Neural cell (in vitro differentiated cells): Measurements from ENCODE around the gene MZF1. TPM values are rescaled to one million over a fixed set of nuclear protein-coding genes. Genes with fewer than 3 reads are reported as not detected.

ENCODE experiments used
- H2AFZ ChIP-seq: fragments of 200-600, 300-800 bp; sonication (generic), shearing (Covaris generic); 2 replicates; pipeline ENCODE4 v1.6.0; 2014; ENCODE audit warnings: low read depth, mild to moderate bottlenecking, antibody characterized with exemption, low read length, moderate library complexity
- H3F3A ChIP-seq: fragments of 200-600 bp; shearing (Covaris generic); 2 replicates; pipeline ENCODE4 v1.6.1; 2016; ENCODE audit warnings: mild to moderate bottlenecking, moderate library complexity, mixed read lengths, antibody characterized with exemption, low read length; ENCODE audit not compliant: insufficient read depth, poor library complexity, severe bottlenecking
- H3K27ac ChIP-seq: fragments of 200-600, 300-800 bp; sonication (generic), shearing (Covaris generic); 2 replicates; pipeline ENCODE4 v1.5.1; 2014; ENCODE audit warnings: mild to moderate bottlenecking, low read length, moderate library complexity
- H3K27me3 ChIP-seq: fragments of 300-800, 200-600 bp; sonication (generic), shearing (Covaris generic); 2 replicates; pipeline ENCODE4 v1.6.0; 2014; ENCODE audit warnings: mild to moderate bottlenecking, low read depth, low read length, moderate library complexity; ENCODE audit not compliant: insufficient read depth
- H3K36me3 ChIP-seq: fragments of 300-800, 200-600 bp; sonication (generic), shearing (Covaris generic); 2 replicates; pipeline ENCODE4 v1.5.1; 2014; ENCODE audit warnings: mild to moderate bottlenecking, antibody characterized with exemption, low read length, moderate library complexity; ENCODE audit not compliant: insufficient read depth
- H3K4me2 ChIP-seq: fragments of 300-800, 200-600 bp; sonication (generic), shearing (Covaris generic); 2 replicates; pipeline ENCODE4 v1.6.0; 2014; ENCODE audit warnings: mild to moderate bottlenecking, low read length
- H3K4me3 ChIP-seq: fragments of 300-800, 200-600 bp; sonication (generic), shearing (Covaris generic); 2 replicates; pipeline ENCODE4 v1.5.1; 2014; ENCODE audit warnings: mild to moderate bottlenecking, low read length, moderate library complexity
- H3K79me2 ChIP-seq: fragments of 200-600 bp; shearing (Covaris generic); replicated peaks from 2 replicates; pipeline ENCODE4 v1.6.0; 2014; ENCODE audit warnings: mild to moderate bottlenecking, low read length, moderate library complexity; ENCODE audit not compliant: insufficient read depth
- H3K9ac ChIP-seq: fragments of 300-800, 200-600 bp; sonication (generic), shearing (Covaris generic); 2 replicates; pipeline ENCODE4 v1.6.1; 2016; ENCODE audit warnings: mild to moderate bottlenecking, low read length, mixed read lengths
- H3K9me2 ChIP-seq: fragments of 200-600 bp; shearing (Covaris generic); 2 replicates; pipeline ENCODE4 v1.6.1; 2016; ENCODE audit warnings: mild to moderate bottlenecking, low read length, mixed read lengths; ENCODE audit not compliant: insufficient read depth
- H3K9me3 ChIP-seq: fragments of 200-600, 300-800 bp; sonication (generic), shearing (Covaris generic); 2 replicates; pipeline ENCODE4 v1.6.1; 2016; ENCODE audit warnings: mild to moderate bottlenecking, mixed run types, low read length, moderate library complexity, mixed read lengths
- H4K20me1 ChIP-seq: fragments of 200-600 bp; shearing (Covaris generic); 2 replicates; pipeline ENCODE4 v1.6.1; 2016; ENCODE audit warnings: mild to moderate bottlenecking, mixed run types; ENCODE audit not compliant: insufficient read depth
- EP300 ChIP-seq: fragments of 450-650 bp; conservative IDR thresholded peaks from 2 replicates; pipeline ENCODE4 v1.6.1; 2014; ENCODE audit warnings: antibody characterized with exemption, mild to moderate bottlenecking, moderate library complexity; ENCODE audit not compliant: poor library complexity, severe bottlenecking
- EZH2 ChIP-seq: fragments of 200-600, 300-800 bp; shearing (Covaris generic), sonication (generic); IDR thresholded peaks from 2 replicates; pipeline ENCODE4 v1.6.1; 2014; ENCODE audit warnings: antibody characterized with exemption, low read length, borderline replicate concordance, mild to moderate bottlenecking; ENCODE audit not compliant: insufficient read depth, poor library complexity, severe bottlenecking
- MXI1 ChIP-seq: fragments of 450-650 bp; conservative IDR thresholded peaks from 2 replicates; pipeline ENCODE4 v1.6.1; 2014; ENCODE audit warnings: antibody characterized with exemption, mild to moderate bottlenecking; ENCODE audit not compliant: poor library complexity, severe bottlenecking
- POLR2AphosphoS5 ChIP-seq: IDR thresholded peaks from 2 replicates; pipeline ENCODE4 v1.6.1; 2012
- RAD21 ChIP-seq: fragments of 450-650 bp; conservative IDR thresholded peaks from 2 replicates; pipeline ENCODE4 v1.6.1; 2014; ENCODE audit warnings: antibody characterized with exemption, mild to moderate bottlenecking, moderate library complexity
- SMC3 ChIP-seq: fragments of 450-650 bp; conservative IDR thresholded peaks from 2 replicates; pipeline ENCODE4 v1.6.1; 2014; ENCODE audit warnings: antibody characterized with exemption, mild to moderate bottlenecking, moderate library complexity; ENCODE audit not compliant: poor library complexity
- TAF1 ChIP-seq: IDR thresholded peaks from 2 replicates; pipeline ENCODE4 v1.6.1; 2012; ENCODE audit warnings: low read depth
- polyA plus RNA-seq: library from polyadenylated mRNA; depleted of rRNA; stranded (reverse); fragments of >200 nt; gene quantifications from 2 replicates; pipeline ENCODE4 v1.2.3, GENCODE V29; 2014
- TF ChIP-seq, protein P1 (sequence below): IDR thresholded peaks from 2 replicates; pipeline ENCODE4 v1.6.1; 2012; ENCODE audit warnings: borderline replicate concordance
- TF ChIP-seq, protein P2 (sequence below): fragments of 450-650 bp; IDR thresholded peaks from 2 replicates; pipeline ENCODE4 v1.5.1; 2014; ENCODE audit warnings: antibody characterized with exemption, mild to moderate bottlenecking, moderate library complexity; ENCODE audit not compliant: poor library complexity, severe bottlenecking

MZF1 gene
- polyA plus RNA-seq, 1 donor from 2014 or later: 74.6 TPM

DNA sequence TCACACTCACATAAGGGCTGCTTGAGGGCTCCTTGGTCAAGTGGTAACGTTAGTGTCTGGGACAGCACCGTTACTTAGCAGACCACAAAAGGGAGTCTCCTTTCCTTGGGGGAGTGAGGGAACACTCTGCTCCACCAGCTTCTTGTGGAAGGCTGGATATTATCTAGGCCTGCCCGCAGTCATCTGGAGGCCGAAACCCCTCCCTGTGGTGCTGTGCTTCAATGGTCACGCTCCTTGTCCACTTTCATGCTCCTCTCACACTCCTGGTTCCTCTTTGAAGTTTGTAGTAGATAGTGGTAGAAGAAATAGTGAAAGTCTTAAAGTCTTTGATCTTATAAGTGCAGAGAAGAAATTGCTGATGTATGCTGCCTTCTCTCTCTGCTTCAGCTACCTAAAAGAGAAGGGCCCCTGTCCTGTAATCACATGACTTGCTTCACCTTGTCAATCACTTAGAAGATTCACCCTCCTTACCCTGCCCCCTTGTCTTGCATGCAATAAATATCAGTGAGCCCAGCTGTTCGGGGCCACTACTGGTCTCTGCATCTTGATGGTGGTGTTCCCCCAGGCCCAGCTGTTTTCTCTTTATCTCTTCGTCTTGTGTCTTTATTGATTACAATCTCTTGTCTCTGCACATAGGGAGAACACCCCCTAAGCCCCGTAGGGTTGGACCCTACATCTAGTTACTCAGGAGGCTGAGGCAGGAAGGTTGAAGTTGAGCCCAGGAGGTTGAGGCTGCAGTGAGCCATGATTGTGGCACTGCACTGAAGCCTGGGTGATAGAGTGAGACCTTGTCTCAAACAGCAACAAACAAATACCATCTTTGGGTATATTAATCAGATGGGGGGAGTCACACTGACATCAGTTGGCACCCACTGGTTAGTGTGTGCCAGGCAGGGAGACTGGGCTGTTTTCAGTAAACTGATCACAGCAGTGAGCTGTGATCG, 11.6 kb upstream of the MZF1 start:
- H3K36me3 ChIP-seq: no peaks in the 10 kb centered on the region

DNA sequence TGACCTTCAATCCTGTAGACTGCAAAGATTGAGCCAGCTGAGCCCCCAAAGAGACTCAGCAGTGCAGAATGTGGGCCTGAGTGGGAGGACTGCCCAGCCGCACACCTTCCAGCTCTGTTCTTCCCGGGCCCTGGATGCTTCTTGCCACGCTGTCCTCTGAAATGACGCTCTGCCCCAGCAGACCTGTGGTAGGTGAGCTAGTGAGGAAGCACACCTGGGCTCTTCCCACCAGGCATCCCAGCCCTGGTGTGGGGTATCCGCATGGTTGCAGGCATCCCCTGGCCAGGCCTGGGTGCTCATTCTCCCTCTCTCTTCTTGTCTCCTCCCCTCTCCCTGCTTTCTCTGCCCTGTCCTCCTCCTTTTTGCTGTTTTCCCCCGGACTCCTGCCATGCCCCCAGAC, 9.8 kb upstream of the MZF1 start:
- no peaks in the 10 kb centered on the region for H4K20me1 ChIP-seq
- no peak overlapping the region for H3K27ac ChIP-seq
- H3F3A ChIP-seq: no peaks in the 10 kb centered on the region
- no peak overlapping the region for H3K4me2 ChIP-seq
- H2AFZ ChIP-seq: no peak overlapping the region
- H3K9ac ChIP-seq: no peak overlapping the region
- H3K4me3 ChIP-seq: no peak overlapping the region
- H3K9me3 ChIP-seq: no peaks in the 10 kb centered on the region
- H3K9me2 ChIP-seq: no peaks in the 10 kb centered on the region
- peaks cover 12% of the 10 kb centered on the region for H3K79me2 ChIP-seq
- no peaks in the 10 kb centered on the region for H3K27me3 ChIP-seq
- H3K36me3 ChIP-seq: no peaks in the 10 kb centered on the region
- TF ChIP-seq TAF1: no peak
- TF ChIP-seq, protein P1, sequence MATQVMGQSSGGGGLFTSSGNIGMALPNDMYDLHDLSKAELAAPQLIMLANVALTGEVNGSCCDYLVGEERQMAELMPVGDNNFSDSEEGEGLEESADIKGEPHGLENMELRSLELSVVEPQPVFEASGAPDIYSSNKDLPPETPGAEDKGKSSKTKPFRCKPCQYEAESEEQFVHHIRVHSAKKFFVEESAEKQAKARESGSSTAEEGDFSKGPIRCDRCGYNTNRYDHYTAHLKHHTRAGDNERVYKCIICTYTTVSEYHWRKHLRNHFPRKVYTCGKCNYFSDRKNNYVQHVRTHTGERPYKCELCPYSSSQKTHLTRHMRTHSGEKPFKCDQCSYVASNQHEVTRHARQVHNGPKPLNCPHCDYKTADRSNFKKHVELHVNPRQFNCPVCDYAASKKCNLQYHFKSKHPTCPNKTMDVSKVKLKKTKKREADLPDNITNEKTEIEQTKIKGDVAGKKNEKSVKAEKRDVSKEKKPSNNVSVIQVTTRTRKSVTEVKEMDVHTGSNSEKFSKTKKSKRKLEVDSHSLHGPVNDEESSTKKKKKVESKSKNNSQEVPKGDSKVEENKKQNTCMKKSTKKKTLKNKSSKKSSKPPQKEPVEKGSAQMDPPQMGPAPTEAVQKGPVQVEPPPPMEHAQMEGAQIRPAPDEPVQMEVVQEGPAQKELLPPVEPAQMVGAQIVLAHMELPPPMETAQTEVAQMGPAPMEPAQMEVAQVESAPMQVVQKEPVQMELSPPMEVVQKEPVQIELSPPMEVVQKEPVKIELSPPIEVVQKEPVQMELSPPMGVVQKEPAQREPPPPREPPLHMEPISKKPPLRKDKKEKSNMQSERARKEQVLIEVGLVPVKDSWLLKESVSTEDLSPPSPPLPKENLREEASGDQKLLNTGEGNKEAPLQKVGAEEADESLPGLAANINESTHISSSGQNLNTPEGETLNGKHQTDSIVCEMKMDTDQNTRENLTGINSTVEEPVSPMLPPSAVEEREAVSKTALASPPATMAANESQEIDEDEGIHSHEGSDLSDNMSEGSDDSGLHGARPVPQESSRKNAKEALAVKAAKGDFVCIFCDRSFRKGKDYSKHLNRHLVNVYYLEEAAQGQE: no peak
- no peak for TF ChIP-seq RAD21
- TF ChIP-seq, protein P2, sequence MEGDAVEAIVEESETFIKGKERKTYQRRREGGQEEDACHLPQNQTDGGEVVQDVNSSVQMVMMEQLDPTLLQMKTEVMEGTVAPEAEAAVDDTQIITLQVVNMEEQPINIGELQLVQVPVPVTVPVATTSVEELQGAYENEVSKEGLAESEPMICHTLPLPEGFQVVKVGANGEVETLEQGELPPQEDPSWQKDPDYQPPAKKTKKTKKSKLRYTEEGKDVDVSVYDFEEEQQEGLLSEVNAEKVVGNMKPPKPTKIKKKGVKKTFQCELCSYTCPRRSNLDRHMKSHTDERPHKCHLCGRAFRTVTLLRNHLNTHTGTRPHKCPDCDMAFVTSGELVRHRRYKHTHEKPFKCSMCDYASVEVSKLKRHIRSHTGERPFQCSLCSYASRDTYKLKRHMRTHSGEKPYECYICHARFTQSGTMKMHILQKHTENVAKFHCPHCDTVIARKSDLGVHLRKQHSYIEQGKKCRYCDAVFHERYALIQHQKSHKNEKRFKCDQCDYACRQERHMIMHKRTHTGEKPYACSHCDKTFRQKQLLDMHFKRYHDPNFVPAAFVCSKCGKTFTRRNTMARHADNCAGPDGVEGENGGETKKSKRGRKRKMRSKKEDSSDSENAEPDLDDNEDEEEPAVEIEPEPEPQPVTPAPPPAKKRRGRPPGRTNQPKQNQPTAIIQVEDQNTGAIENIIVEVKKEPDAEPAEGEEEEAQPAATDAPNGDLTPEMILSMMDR: no peak
- no peak for TF ChIP-seq EZH2
- TF ChIP-seq POLR2AphosphoS5: no peak

More for the DNA sequence above, 11.6 kb upstream of the MZF1 start:
- no peaks in the 10 kb centered on the region for H3K9me2 ChIP-seq
- no peak overlapping the region for H3K27ac ChIP-seq
- H3K9me3 ChIP-seq: no peaks in the 10 kb centered on the region
- no peaks in the 10 kb centered on the region for H3K27me3 ChIP-seq
- H4K20me1 ChIP-seq: no peaks in the 10 kb centered on the region
- no peak for TF ChIP-seq MXI1
- TF ChIP-seq, protein P2: no peak
- TF ChIP-seq RAD21: no peak
- TF ChIP-seq POLR2AphosphoS5: no peak
- TF ChIP-seq TAF1: no peak
- no peak for TF ChIP-seq EZH2
- no peak for TF ChIP-seq EP300
- TF ChIP-seq, protein P1: no peak
- TF ChIP-seq SMC3: no peak
- no peaks in the 10 kb centered on the region for H3K79me2 ChIP-seq
- H3F3A ChIP-seq: no peaks in the 10 kb centered on the region
- no peak overlapping the region for H2AFZ ChIP-seq
- H3K9ac ChIP-seq: no peak overlapping the region
- H3K4me3 ChIP-seq: no peak overlapping the region
- no peak overlapping the region for H3K4me2 ChIP-seq
